ENCODE data around the gene POLR2H.

DNA sequence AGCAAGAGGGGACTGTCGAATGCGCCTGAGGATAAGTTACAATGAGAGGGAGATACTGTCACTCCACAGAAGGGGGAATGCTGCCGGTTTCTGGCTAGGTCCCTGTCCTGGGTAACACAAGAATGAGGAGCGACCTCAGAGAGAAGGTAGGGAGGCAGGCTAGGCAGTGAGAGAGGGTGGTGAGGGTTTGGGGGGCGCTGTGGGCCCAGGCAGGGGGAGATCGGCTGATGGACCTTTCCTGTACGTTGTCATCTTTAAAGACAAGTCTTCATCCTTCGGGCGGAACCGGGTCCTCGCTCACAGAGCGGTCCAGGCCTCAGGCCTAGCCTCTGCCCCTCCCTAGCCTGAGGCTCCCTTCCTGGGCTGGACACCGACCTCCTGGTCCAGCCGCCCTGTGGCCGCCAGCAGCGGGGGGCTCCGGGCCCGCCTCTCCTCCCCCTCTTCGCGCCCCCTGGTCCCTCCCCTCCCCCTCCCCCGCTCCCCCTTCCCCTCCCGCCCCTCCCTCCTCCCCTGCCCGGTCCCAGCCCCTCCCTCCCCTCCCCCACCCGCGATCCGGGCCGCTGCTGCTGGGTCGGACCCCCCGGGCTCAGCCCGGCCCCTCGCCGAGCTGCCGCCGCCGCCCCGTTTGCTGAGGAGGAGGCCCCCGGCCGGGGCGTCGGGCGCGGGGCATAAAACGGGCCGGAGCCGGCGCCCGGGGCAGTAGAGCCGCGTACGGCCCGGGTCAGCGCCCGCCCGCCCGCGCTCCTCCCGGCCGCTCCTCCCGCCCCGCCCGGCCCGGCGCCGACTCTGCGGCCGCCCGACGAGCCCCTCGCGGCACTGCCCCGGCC, 18.1 kb downstream of the POLR2H start, which contains the start of gene CHRD:
- TF ChIP-seq BHLHE40 (IDR thresholded peaks at IDR 0.05; ENCODE audit: borderline replicate concordance) (no peak), FOXM1 (IDR thresholded peaks at IDR 0.05; ENCODE audit: borderline replicate concordance) (no peak)

Data from HEK293T (cell line).